Measurements from ENCODE around the gene PNMA8A. TPM values are rescaled to one million over a fixed set of nuclear protein-coding genes. Genes with fewer than 3 reads are reported as not detected.

The PNMA8A gene
- total and polyA plus RNA-seq, 2 experiments from 2014 or later, result 17.8 to 21.7 TPM

DNA sequence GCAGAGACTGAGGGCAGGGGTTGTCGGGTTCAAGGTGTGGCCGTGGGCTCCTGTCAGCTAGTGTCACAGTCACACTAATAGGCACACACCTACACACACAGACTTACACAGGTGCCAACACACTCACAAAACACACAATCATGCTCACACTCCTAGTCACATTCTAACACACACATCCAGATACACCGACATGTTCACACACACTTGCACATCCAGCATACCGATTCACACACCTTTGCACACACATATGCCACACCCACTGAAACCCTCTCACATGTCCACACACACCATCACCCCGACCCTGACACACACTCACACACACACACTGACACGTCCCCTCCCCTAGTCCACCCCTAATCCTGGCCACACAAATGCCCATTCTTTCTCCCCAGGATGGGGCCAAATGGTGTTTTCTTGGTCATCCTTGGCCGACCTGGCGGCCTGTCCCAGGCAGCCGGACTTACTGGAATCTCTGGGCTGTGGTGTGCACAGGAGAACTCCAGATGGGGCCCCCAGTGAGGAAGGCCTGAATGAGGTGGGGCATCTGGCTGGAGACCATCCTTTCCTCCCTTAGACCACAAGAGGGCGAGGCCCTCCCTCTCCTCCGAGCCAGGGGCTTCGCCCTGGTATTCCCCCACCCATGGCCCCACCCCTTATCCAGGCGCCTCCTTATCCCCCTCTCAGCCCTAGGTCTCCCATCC, 43.4 kb upstream of the PNMA8A start:
- H3K4me3 ChIP-seq, result no peak overlapping the region
- H3K9me2 ChIP-seq (ENCODE audit: insufficient read depth), result no peaks in the 10 kb centered on the region
- no peaks in the 10 kb centered on the region for H3K36me3 ChIP-seq (ENCODE audit: insufficient read depth)
- H3K27ac Mint-ChIP-seq, result no peak overlapping the region
- H3K4me3 Mint-ChIP-seq, result no peak overlapping the region
- DNase-seq (ENCODE audit: low spot score), result peak; percentile 58
- no peaks in the 10 kb centered on the region for H3K4me1 ChIP-seq (ENCODE audit: insufficient read depth)
- peak; percentile 51 for ATAC-seq
- no peak overlapping the region for H2AFZ ChIP-seq
- H4K20me1 ChIP-seq (replicated peaks; ENCODE audit: insufficient read depth), result no peaks in the 10 kb centered on the region
- H3F3A ChIP-seq (replicated peaks; ENCODE audit: low read depth), result 0 out of 2 replicates have a peak, but pooled peaks cover 3% of the 10 kb centered on the region
- no peaks in the 10 kb centered on the region for H3K9me3 Mint-ChIP-seq
- peaks cover 4% of the 10 kb centered on the region; the same call in 2 of the 3 replicates for H3K4me1 Mint-ChIP-seq
- H3K36me3 Mint-ChIP-seq (ENCODE audit: low read depth), result no peaks in the 10 kb centered on the region; the same call in 2 of the 3 replicates
- TF ChIP-seq, protein P1, sequence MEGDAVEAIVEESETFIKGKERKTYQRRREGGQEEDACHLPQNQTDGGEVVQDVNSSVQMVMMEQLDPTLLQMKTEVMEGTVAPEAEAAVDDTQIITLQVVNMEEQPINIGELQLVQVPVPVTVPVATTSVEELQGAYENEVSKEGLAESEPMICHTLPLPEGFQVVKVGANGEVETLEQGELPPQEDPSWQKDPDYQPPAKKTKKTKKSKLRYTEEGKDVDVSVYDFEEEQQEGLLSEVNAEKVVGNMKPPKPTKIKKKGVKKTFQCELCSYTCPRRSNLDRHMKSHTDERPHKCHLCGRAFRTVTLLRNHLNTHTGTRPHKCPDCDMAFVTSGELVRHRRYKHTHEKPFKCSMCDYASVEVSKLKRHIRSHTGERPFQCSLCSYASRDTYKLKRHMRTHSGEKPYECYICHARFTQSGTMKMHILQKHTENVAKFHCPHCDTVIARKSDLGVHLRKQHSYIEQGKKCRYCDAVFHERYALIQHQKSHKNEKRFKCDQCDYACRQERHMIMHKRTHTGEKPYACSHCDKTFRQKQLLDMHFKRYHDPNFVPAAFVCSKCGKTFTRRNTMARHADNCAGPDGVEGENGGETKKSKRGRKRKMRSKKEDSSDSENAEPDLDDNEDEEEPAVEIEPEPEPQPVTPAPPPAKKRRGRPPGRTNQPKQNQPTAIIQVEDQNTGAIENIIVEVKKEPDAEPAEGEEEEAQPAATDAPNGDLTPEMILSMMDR (conservative IDR thresholded peaks at IDR 0.05; ENCODE audit: low read depth in 2 of 2), result peak; percentile 21 to 39; a peak in 1 of 4 replicates
- TF ChIP-seq POLR2AphosphoS5 (IDR thresholded peaks at IDR 0.05; ENCODE audit: low read depth) (no peak), CREB1 (CRISPR knock-in tag; IDR thresholded peaks at IDR 0.05; ENCODE audit: low read depth) (no peak)
- TF ChIP-seq, protein P2, sequence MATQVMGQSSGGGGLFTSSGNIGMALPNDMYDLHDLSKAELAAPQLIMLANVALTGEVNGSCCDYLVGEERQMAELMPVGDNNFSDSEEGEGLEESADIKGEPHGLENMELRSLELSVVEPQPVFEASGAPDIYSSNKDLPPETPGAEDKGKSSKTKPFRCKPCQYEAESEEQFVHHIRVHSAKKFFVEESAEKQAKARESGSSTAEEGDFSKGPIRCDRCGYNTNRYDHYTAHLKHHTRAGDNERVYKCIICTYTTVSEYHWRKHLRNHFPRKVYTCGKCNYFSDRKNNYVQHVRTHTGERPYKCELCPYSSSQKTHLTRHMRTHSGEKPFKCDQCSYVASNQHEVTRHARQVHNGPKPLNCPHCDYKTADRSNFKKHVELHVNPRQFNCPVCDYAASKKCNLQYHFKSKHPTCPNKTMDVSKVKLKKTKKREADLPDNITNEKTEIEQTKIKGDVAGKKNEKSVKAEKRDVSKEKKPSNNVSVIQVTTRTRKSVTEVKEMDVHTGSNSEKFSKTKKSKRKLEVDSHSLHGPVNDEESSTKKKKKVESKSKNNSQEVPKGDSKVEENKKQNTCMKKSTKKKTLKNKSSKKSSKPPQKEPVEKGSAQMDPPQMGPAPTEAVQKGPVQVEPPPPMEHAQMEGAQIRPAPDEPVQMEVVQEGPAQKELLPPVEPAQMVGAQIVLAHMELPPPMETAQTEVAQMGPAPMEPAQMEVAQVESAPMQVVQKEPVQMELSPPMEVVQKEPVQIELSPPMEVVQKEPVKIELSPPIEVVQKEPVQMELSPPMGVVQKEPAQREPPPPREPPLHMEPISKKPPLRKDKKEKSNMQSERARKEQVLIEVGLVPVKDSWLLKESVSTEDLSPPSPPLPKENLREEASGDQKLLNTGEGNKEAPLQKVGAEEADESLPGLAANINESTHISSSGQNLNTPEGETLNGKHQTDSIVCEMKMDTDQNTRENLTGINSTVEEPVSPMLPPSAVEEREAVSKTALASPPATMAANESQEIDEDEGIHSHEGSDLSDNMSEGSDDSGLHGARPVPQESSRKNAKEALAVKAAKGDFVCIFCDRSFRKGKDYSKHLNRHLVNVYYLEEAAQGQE (IDR thresholded peaks at IDR 0.05; ENCODE audit: unreplicated experiment), result no peak
- TF ChIP-seq, protein P3, sequence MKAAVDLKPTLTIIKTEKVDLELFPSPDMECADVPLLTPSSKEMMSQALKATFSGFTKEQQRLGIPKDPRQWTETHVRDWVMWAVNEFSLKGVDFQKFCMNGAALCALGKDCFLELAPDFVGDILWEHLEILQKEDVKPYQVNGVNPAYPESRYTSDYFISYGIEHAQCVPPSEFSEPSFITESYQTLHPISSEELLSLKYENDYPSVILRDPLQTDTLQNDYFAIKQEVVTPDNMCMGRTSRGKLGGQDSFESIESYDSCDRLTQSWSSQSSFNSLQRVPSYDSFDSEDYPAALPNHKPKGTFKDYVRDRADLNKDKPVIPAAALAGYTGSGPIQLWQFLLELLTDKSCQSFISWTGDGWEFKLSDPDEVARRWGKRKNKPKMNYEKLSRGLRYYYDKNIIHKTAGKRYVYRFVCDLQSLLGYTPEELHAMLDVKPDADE (IDR thresholded peaks at IDR 0.05), result no peak
- peaks cover 17% of the 10 kb centered on the region for H3K27me3 Mint-ChIP-seq (ENCODE audit: insufficient read depth, low read depth, poor library complexity)
- H3K27ac ChIP-seq (ENCODE audit: low read depth), result no peak overlapping the region
- H3K27me3 ChIP-seq (ENCODE audit: insufficient read depth), result no peaks in the 10 kb centered on the region
- no peak overlapping the region for H3K4me2 ChIP-seq
- H3K79me2 ChIP-seq (replicated peaks; ENCODE audit: insufficient read depth), result no peaks in the 10 kb centered on the region

DNA sequence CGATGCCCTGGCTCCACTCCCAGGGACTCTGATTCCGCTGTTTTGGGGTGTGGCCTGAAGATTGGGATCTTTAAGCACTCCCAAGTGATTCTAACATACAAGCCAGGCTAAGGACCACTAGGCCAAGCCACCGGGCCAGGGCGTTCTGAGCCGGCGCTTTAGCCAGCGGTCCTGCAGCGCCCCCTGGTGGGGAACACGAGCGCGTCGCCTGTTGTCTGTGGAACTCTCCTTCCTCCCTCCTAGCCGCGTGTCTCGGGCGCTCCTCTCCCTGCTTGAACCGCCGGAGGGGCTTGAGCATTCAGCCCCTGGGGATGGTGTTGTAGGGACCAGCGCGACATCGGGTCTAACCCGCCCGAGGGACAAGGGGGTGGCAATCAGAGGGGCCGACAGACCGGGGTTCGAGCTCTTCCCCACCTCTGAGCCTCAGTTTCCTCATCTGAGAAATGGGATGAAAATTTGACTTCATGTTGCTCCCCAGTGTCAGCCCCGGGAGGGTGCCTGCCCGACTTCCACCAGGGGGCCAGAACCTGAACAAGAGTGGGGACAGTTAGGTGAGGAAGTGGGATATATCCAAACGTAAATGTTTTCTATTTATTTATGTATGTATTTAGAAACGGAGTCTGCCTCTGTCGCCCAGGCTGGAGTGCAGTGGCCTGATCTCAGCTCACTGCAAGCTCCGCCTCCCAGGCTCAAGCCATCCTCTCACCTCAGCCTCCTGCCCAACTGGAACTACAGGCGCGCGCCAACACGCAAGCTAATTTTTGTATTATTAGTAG, 42.3 kb upstream of the PNMA8A start:
- no peaks in the 10 kb centered on the region for H3K4me1 ChIP-seq (ENCODE audit: insufficient read depth)
- H3K27me3 ChIP-seq (ENCODE audit: insufficient read depth), result no peaks in the 10 kb centered on the region
- 0 out of 2 replicates have a peak, but pooled peaks cover 3% of the 10 kb centered on the region for H3F3A ChIP-seq (replicated peaks; ENCODE audit: low read depth)
- TF ChIP-seq ZNF114 (CRISPR knock-in tag; IDR thresholded peaks at IDR 0.05), result 0 out of 2 replicates have a peak, but pooled peaks have one; percentile 10
- TF ChIP-seq CREB1 (CRISPR knock-in tag; IDR thresholded peaks at IDR 0.05; ENCODE audit: low read depth), result no peak; the same call in 1 of the 2 replicates
- no peak for TF ChIP-seq POLR2AphosphoS5 (IDR thresholded peaks at IDR 0.05; ENCODE audit: low read depth)
- TF ChIP-seq, protein P1 (conservative IDR thresholded peaks at IDR 0.05; ENCODE audit: low read depth in 2 of 2), result peak; percentile 79 to 98
- no peak for TF ChIP-seq NANOG (IDR thresholded peaks at IDR 0.05; ENCODE audit: borderline replicate concordance)
- H2AFZ ChIP-seq, result 0 out of 2 replicates have a peak overlapping the region, but pooled peaks have one; percentile 85
- Mint-ChIP-seq H3K9me3 (no peaks in the 10 kb centered on the region), H3K4me1 (peaks cover 4% of the 10 kb centered on the region; the same call in 2 of the 3 replicates), H3K27ac (no peak overlapping the region), H3K36me3 (ENCODE audit: low read depth) (no peaks in the 10 kb centered on the region; the same call in 2 of the 3 replicates), H3K4me3 (no peak overlapping the region), H3K27me3 (ENCODE audit: insufficient read depth, low read depth, poor library complexity) (peaks cover 15% of the 10 kb centered on the region)
- no peaks in the 10 kb centered on the region for H4K20me1 ChIP-seq (replicated peaks; ENCODE audit: insufficient read depth)
- no peak overlapping the region for H3K4me3 ChIP-seq
- ATAC-seq, result peak; percentile 93
- peak; percentile 94 for DNase-seq (ENCODE audit: low spot score)
- no peaks in the 10 kb centered on the region for H3K36me3 ChIP-seq (ENCODE audit: insufficient read depth)
- H3K79me2 ChIP-seq (replicated peaks; ENCODE audit: insufficient read depth), result no peaks in the 10 kb centered on the region
- H3K27ac ChIP-seq (ENCODE audit: low read depth), result no peak overlapping the region
- H3K9me2 ChIP-seq (ENCODE audit: insufficient read depth), result no peaks in the 10 kb centered on the region
- no peak overlapping the region for H3K4me2 ChIP-seq
